Memory B cell (primary cell): ENCODE results near the gene ZNF365.
"Not testable (repeated sequence)": the region's sequence is repeated elsewhere in the genome, so short reads cannot be mapped to it uniquely, and the experiment has no call there.

ENCODE experiments used
- ATAC-seq: fragments of 150-1000 bp; cut with Tn5 transposase; 2 replicates; pipeline ENCODE4 v1.10.0; 2021; ENCODE audit warnings: low read depth, mild to moderate bottlenecking, moderate library complexity
- DNase-seq, 2 donors: peaks; one replicate each; pipeline ENCODE4 v3.0.0; 2022; ENCODE audit warnings: low spot score in 2 of 2
- H3K27ac Mint-ChIP-seq: one replicate; pipeline ENCODE4 v1.8.0; 2022; ENCODE audit warnings: mild to moderate bottlenecking, moderate library complexity, mixed read lengths
- H3K27me3 Mint-ChIP-seq: one replicate; pipeline ENCODE4 v1.8.0; 2022; ENCODE audit warnings: mixed read lengths
- H3K36me3 Mint-ChIP-seq: one replicate; pipeline ENCODE4 v1.8.0; 2022; ENCODE audit warnings: mild to moderate bottlenecking, mixed read lengths
- H3K4me1 Mint-ChIP-seq: one replicate; pipeline ENCODE4 v1.8.0; 2022; ENCODE audit warnings: mixed read lengths
- H3K4me3 Mint-ChIP-seq: one replicate; pipeline ENCODE4 v1.8.0; 2022; ENCODE audit warnings: mild to moderate bottlenecking, moderate library complexity, mixed read lengths
- H3K9me3 Mint-ChIP-seq: one replicate; pipeline ENCODE4 v1.8.0; 2022; ENCODE audit warnings: mixed read lengths

ZNF365 gene

GRCh38 chr10:62354916-62355315, 19.3 kb upstream of the ZNF365 start:
- H3K4me1 Mint-ChIP-seq = no peaks in the 10 kb centered on the region
- peaks cover 11% of the 10 kb centered on the region for H3K9me3 Mint-ChIP-seq
- no peak for DNase-seq
- H3K36me3 Mint-ChIP-seq = no peaks in the 10 kb centered on the region
- H3K4me3 Mint-ChIP-seq = no peak overlapping the region
- ATAC-seq = no peak
- peaks cover 3% of the 10 kb centered on the region for H3K27me3 Mint-ChIP-seq
- H3K27ac Mint-ChIP-seq = no peak overlapping the region

GRCh38 chr10:62356447-62356846, 17.7 kb upstream of the ZNF365 start:
- Mint-ChIP-seq H3K9me3 (peaks cover 7% of the 10 kb centered on the region), H3K27ac (no peak overlapping the region), H3K4me1 (no peaks in the 10 kb centered on the region), H3K4me3 (no peak overlapping the region), H3K27me3 (peaks cover 3% of the 10 kb centered on the region), H3K36me3 (no peaks in the 10 kb centered on the region)
- ATAC-seq (no peak), DNase-seq (no peak)

GRCh38 chr10:62358151-62358550, 16.0 kb upstream of the ZNF365 start:
- not testable (repeated sequence) for H3K4me3 Mint-ChIP-seq, H3K27ac Mint-ChIP-seq, H3K9me3 Mint-ChIP-seq, H3K27me3 Mint-ChIP-seq, DNase-seq, H3K4me1 Mint-ChIP-seq, H3K36me3 Mint-ChIP-seq, ATAC-seq

- no peak for DNase-seq
- Mint-ChIP-seq H3K27ac (no peak overlapping the region), H3K27me3 (peaks cover 4% of the 10 kb centered on the region), H3K4me1 (peaks cover 7% of the 10 kb centered on the region), H3K9me3 (no peaks in the 10 kb centered on the region), H3K36me3 (no peaks in the 10 kb centered on the region), H3K4me3 (peak overlapping the region; percentile 85)
- ATAC-seq = no peak
Measured at GRCh38 chr10:62373639-62373994, 552 bp upstream of the ZNF365 start.

GRCh38 chr10:62374862-62375710, 917 bp downstream of the ZNF365 start:
- ATAC-seq (peak; percentile 62), DNase-seq (no peak)
- peaks cover 7% of the 10 kb centered on the region for H3K4me1 Mint-ChIP-seq
- no peaks in the 10 kb centered on the region for H3K9me3 Mint-ChIP-seq
- H3K27me3 Mint-ChIP-seq = peaks cover 6% of the 10 kb centered on the region
- peak overlapping the region; percentile 81 for H3K4me3 Mint-ChIP-seq
- H3K27ac Mint-ChIP-seq = no peak overlapping the region
- no peaks in the 10 kb centered on the region for H3K36me3 Mint-ChIP-seq

GRCh38 chr10:62376071-62377025, 2.2 kb downstream of the ZNF365 start:
- no peaks in the 10 kb centered on the region for H3K9me3 Mint-ChIP-seq
- no peak overlapping the region for H3K4me3 Mint-ChIP-seq
- ATAC-seq = no peak
- peaks cover 8% of the 10 kb centered on the region for H3K27me3 Mint-ChIP-seq
- no peak overlapping the region for H3K27ac Mint-ChIP-seq
- peaks cover 7% of the 10 kb centered on the region for H3K4me1 Mint-ChIP-seq
- no peaks in the 10 kb centered on the region for H3K36me3 Mint-ChIP-seq
- no peak for DNase-seq

- H3K4me3 Mint-ChIP-seq = no peak overlapping the region
- peaks cover 7% of the 10 kb centered on the region for H3K27me3 Mint-ChIP-seq
- no peaks in the 10 kb centered on the region for H3K9me3 Mint-ChIP-seq
- no peak overlapping the region for H3K27ac Mint-ChIP-seq
- no peaks in the 10 kb centered on the region for H3K36me3 Mint-ChIP-seq
- peaks cover 7% of the 10 kb centered on the region for H3K4me1 Mint-ChIP-seq
- DNase-seq = no peak
- no peak for ATAC-seq
Measured at GRCh38 chr10:62377026-62377415, 2.9 kb downstream of the ZNF365 start.

GRCh38 chr10:62377966-62378365, 3.8 kb downstream of the ZNF365 start:
- H3K27me3 Mint-ChIP-seq = peaks cover 7% of the 10 kb centered on the region
- no peak for DNase-seq
- no peak overlapping the region for H3K4me3 Mint-ChIP-seq
- H3K36me3 Mint-ChIP-seq = no peaks in the 10 kb centered on the region
- H3K4me1 Mint-ChIP-seq = peaks cover 7% of the 10 kb centered on the region
- H3K27ac Mint-ChIP-seq = no peak overlapping the region
- H3K9me3 Mint-ChIP-seq = no peaks in the 10 kb centered on the region
- ATAC-seq = no peak

- not testable (repeated sequence) for ATAC-seq, H3K4me3 Mint-ChIP-seq, H3K4me1 Mint-ChIP-seq, H3K27ac Mint-ChIP-seq, H3K27me3 Mint-ChIP-seq, H3K9me3 Mint-ChIP-seq, DNase-seq, H3K36me3 Mint-ChIP-seq
Measured at GRCh38 chr10:62378877-62379276, 4.7 kb downstream of the ZNF365 start.

- Mint-ChIP-seq H3K27ac (no peak overlapping the region), H3K4me1 (peaks cover 7% of the 10 kb centered on the region), H3K36me3 (no peaks in the 10 kb centered on the region), H3K9me3 (no peaks in the 10 kb centered on the region), H3K27me3 (peaks cover 4% of the 10 kb centered on the region), H3K4me3 (no peak overlapping the region)
- no peak for ATAC-seq
- DNase-seq = no peak
Measured at GRCh38 chr10:62379394-62379793, 5.2 kb downstream of the ZNF365 start.

GRCh38 chr10:62380016-62380415, 5.8 kb downstream of the ZNF365 start:
- no peak for ATAC-seq
- H3K27ac Mint-ChIP-seq = no peak overlapping the region
- H3K4me1 Mint-ChIP-seq = peaks cover 3% of the 10 kb centered on the region
- no peaks in the 10 kb centered on the region for H3K9me3 Mint-ChIP-seq
- H3K27me3 Mint-ChIP-seq = peaks cover 4% of the 10 kb centered on the region
- no peak overlapping the region for H3K4me3 Mint-ChIP-seq
- no peaks in the 10 kb centered on the region for H3K36me3 Mint-ChIP-seq
- DNase-seq = no peak

- Mint-ChIP-seq H3K4me1 (peaks cover 3% of the 10 kb centered on the region), H3K4me3 (no peak overlapping the region), H3K9me3 (no peaks in the 10 kb centered on the region), H3K27me3 (peaks cover 4% of the 10 kb centered on the region), H3K36me3 (no peaks in the 10 kb centered on the region), H3K27ac (no peak overlapping the region)
- ATAC-seq (no peak), DNase-seq (no peak)
Measured at GRCh38 chr10:62381385-62382102, 7.4 kb downstream of the ZNF365 start.

GRCh38 chr10:62382831-62383230, 8.7 kb downstream of the ZNF365 start:
- H3K27me3 Mint-ChIP-seq = peaks cover 4% of the 10 kb centered on the region
- no peak for ATAC-seq
- no peaks in the 10 kb centered on the region for H3K36me3 Mint-ChIP-seq
- H3K27ac Mint-ChIP-seq = no peak overlapping the region
- no peak for DNase-seq
- H3K4me1 Mint-ChIP-seq = peaks cover 3% of the 10 kb centered on the region
- no peak overlapping the region for H3K4me3 Mint-ChIP-seq
- H3K9me3 Mint-ChIP-seq = no peaks in the 10 kb centered on the region

- no peak overlapping the region for H3K4me3 Mint-ChIP-seq
- H3K27ac Mint-ChIP-seq = no peak overlapping the region
- DNase-seq (no peak), ATAC-seq (peak; percentile 42)
- no peaks in the 10 kb centered on the region for H3K9me3 Mint-ChIP-seq
- peaks cover 6% of the 10 kb centered on the region for H3K27me3 Mint-ChIP-seq
- no peaks in the 10 kb centered on the region for H3K36me3 Mint-ChIP-seq
- H3K4me1 Mint-ChIP-seq = peaks cover 3% of the 10 kb centered on the region
Measured at GRCh38 chr10:62384057-62384446, 9.9 kb downstream of the ZNF365 start.
